HG02938 (cell line): ENCODE results near the gene MAN2C1.
"Not testable (repeated sequence)": the region's sequence is repeated elsewhere in the genome, so short reads cannot be mapped to it uniquely, and the experiment has no call there.

Experiments used
- ATAC-seq: cut with Tn5 transposase; IDR thresholded peaks from one replicate; pipeline ENCODE4 v1.9.1; 2021; ENCODE audit warnings: mild to moderate bottlenecking, moderate library complexity; ENCODE audit not compliant: unreplicated experiment

The MAN2C1 gene

GRCh38 chr15:75313116-75313845 lies 55.1 kb downstream of the MAN2C1 start:
- ATAC-seq: no peak

- not testable (repeated sequence) for ATAC-seq
Observed at GRCh38 chr15:75312548-75312947, 55.9 kb downstream of the MAN2C1 start.

DNA sequence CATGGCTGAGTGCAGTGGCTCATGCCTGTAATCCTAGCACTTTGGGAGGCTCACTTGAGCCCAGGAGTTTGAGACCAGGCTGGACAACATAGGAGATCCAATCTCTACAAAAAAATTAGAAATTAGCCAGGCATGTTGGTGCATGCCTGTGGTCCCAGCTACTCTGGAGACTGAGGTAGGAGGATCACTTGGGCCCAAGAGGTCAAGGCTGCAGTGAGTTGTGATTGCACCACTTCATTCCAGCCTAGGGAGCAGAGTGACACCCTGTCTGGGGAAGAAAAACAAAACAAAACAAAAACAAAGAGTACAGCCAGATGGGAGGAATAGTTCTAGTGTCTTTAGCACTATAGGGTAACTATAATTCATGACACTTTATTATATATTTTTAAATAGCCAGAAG lies 58.7 kb downstream of the MAN2C1 start:
- no peak for ATAC-seq

- no peak for ATAC-seq
Observed at GRCh38 chr15:75307778-75308390, 60.5 kb downstream of the MAN2C1 start.

DNA sequence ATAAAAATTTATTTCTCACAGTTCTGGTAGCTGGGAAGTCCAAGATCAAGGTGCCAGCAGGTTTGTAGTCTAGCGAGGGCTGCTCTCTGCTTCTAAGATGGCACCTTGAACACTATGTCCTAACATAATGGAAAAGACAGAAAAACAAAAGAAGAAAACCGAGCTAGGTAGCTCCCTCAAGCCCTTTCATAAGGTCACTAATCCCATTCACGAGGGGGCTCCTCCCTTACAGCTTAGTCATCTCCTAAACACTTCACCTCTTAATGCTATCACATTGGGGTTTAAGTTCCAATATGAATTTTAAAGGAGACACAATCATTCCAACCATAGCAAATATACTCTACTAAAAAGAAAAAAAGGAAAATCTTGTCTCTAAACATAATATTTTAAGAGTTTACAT lies 62.2 kb downstream of the MAN2C1 start:
- no peak for ATAC-seq
